Measurements from ENCODE around the gene CHL1.

The CHL1 gene

DNA sequence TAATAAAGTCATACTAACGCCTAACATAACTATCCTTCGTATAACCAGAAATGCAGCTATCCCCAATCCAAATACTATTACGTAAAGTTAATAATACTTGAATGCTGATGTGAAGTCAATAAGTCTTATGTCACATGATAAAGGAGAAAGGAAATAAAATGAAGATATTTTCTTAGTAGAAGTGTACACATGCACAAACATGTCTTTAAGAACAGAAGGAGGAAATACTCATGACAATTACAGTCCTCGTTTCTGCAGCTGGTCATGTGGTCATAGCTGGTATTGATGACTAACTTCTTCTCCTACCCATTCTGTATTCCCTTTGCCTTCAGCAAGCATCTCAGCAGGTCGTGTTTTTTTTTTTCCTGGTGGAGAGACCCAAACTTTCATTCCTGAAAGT, 244.3 kb downstream of the CHL1 start:
- Histone ChIP-seq H3K4me1 (ENCODE audit: control insufficient read depth, insufficient read depth, low read length) (no peaks in the 10 kb centered on the region), H3K4me3 (ENCODE audit: low read depth, low read length) (no peak overlapping the region), H3K27ac (ENCODE audit: low read depth, low read length) (no peak overlapping the region), H3K9ac (ENCODE audit: low read depth, low read length) (no peak overlapping the region), H3K36me3 (ENCODE audit: control insufficient read depth, insufficient read depth, low read length) (no peaks in the 10 kb centered on the region), H3K27me3 (ENCODE audit: control insufficient read depth, insufficient read depth, low read length) (no peaks in the 10 kb centered on the region), H3K9me3 (ENCODE audit: control insufficient read depth, insufficient read depth, low read length) (no peaks in the 10 kb centered on the region)

DNA sequence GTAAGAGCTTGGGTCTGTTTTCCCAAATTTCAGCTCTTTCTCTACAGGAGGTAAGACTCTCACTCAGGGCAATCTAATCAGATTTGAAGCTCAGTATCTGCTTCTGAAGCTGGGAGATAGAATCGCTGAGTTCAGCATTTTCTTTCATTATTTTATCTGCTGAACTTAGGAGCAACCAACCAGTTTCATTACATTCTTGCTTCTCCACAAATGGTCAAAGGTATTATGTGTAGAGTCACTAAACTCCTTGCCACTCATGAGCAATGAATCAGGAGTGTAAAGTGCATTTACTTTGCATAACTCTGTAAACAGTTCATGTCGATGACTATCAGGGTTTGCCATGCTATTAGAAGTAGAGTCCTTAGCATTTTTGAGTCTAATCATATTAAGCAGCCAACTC, 249.4 kb downstream of the CHL1 start:
- no peaks in the 10 kb centered on the region for H3K36me3 ChIP-seq (ENCODE audit: control insufficient read depth, insufficient read depth, low read length)
- no peak overlapping the region for H3K4me3 ChIP-seq (ENCODE audit: low read depth, low read length)
- H3K27me3 ChIP-seq (ENCODE audit: control insufficient read depth, insufficient read depth, low read length) = no peaks in the 10 kb centered on the region
- H3K9ac ChIP-seq (ENCODE audit: low read depth, low read length) = no peak overlapping the region
- H3K9me3 ChIP-seq (ENCODE audit: control insufficient read depth, insufficient read depth, low read length) = no peaks in the 10 kb centered on the region
- H3K27ac ChIP-seq (ENCODE audit: low read depth, low read length) = no peak overlapping the region
- peaks cover 9% of the 10 kb centered on the region for H3K4me1 ChIP-seq (ENCODE audit: control insufficient read depth, insufficient read depth, low read length)

DNA sequence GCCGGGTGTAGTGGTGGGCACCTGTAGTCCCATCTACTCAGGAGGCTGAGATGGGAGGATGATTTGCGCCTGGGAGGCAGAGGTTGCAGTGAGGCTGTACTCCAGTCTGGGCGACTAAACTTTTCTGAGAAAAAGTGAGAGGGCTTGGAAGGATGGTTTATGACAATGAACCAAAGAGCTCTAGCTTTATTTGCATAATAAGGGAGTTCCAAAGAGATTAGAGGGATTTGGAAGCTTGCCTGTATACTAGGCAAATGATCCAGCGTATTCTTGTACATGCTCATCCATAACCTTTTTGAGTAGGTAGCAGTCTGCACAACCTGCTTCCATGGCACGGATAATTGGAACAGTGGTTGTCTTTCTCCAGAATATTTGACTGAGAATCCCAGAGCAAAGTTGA, 251.1 kb downstream of the CHL1 start:
- Histone ChIP-seq H3K9me3 (ENCODE audit: control insufficient read depth, insufficient read depth, low read length) (no peaks in the 10 kb centered on the region), H3K9ac (ENCODE audit: low read depth, low read length) (no peak overlapping the region), H3K27me3 (ENCODE audit: control insufficient read depth, insufficient read depth, low read length) (no peaks in the 10 kb centered on the region), H3K4me1 (ENCODE audit: control insufficient read depth, insufficient read depth, low read length) (peaks cover 15% of the 10 kb centered on the region), H3K27ac (ENCODE audit: low read depth, low read length) (no peak overlapping the region), H3K4me3 (ENCODE audit: low read depth, low read length) (no peak overlapping the region), H3K36me3 (ENCODE audit: control insufficient read depth, insufficient read depth, low read length) (no peaks in the 10 kb centered on the region)

DNA sequence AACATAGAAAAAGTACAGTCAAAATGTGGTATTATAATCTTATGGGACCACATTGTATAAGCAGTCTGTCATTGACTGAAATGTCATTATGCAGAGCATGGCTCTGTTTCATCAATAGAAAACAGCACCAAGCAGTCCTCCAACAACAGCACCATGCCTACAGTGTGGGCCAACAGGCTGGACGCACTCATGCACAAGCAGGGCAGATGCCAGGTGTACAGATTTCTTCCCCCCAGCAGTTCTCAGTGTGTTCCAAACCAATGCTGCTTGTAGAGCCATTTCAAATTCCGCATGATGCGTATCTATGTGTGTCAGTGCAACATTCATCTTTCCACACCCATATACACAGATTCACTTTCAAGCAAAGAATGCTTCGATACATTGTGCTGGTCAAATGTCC, 253.1 kb downstream of the CHL1 start:
- Histone ChIP-seq H3K4me3 (ENCODE audit: low read depth, low read length) (no peak overlapping the region), H3K4me1 (ENCODE audit: control insufficient read depth, insufficient read depth, low read length) (peaks cover 15% of the 10 kb centered on the region), H3K9me3 (ENCODE audit: control insufficient read depth, insufficient read depth, low read length) (no peaks in the 10 kb centered on the region), H3K9ac (ENCODE audit: low read depth, low read length) (no peak overlapping the region), H3K36me3 (ENCODE audit: control insufficient read depth, insufficient read depth, low read length) (no peaks in the 10 kb centered on the region), H3K27ac (ENCODE audit: low read depth, low read length) (no peak overlapping the region), H3K27me3 (ENCODE audit: control insufficient read depth, insufficient read depth, low read length) (no peaks in the 10 kb centered on the region)

DNA sequence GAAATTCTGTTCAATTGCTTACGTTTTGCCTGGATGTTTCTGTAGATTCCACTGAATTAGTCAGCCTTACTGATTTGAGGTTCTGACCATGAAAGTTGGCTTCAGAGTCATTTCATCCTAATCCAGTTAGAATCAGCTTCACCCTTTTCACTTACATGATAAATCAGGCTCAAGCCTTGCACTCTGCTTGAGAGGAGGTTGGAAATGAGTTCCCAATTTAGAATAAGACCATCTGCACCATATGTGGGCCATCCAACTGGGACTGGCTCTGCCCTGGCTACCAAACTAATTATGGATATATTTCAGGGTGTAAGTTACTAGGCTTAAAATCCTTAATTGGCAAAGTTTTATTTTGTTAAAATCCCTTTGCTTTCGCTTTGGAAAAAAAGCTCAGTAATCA, 255.7 kb downstream of the CHL1 start:
- Histone ChIP-seq H3K9me3 (ENCODE audit: control insufficient read depth, insufficient read depth, low read length) (no peaks in the 10 kb centered on the region), H3K9ac (ENCODE audit: low read depth, low read length) (no peak overlapping the region), H3K4me1 (ENCODE audit: control insufficient read depth, insufficient read depth, low read length) (peaks cover 23% of the 10 kb centered on the region), H3K4me3 (ENCODE audit: low read depth, low read length) (no peak overlapping the region), H3K36me3 (ENCODE audit: control insufficient read depth, insufficient read depth, low read length) (no peaks in the 10 kb centered on the region), H3K27me3 (ENCODE audit: control insufficient read depth, insufficient read depth, low read length) (no peaks in the 10 kb centered on the region), H3K27ac (ENCODE audit: low read depth, low read length) (no peak overlapping the region)

DNA sequence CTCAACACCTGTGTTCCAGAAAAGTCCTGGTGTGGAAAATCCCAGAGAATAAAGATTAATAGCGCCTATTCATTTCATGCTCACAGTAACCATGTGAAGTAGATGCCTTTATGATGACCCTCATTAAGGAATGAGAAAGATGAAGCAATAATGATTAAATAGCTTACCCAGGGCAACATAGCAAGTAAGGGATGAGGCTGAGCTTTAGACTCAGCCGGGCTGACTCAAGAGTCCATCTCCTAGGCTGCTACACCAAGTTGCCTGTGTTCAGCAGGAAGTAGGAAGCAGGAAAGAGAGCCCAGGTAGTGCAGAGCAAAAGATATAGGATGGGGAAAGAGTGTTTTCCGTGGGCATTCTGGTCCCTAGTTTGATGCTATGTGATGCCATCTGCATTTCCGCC, 256.5 kb downstream of the CHL1 start:
- H3K9ac ChIP-seq (ENCODE audit: low read depth, low read length) = no peak overlapping the region
- H3K4me3 ChIP-seq (ENCODE audit: low read depth, low read length) = no peak overlapping the region
- H3K27ac ChIP-seq (ENCODE audit: low read depth, low read length) = no peak overlapping the region
- H3K9me3 ChIP-seq (ENCODE audit: control insufficient read depth, insufficient read depth, low read length) = no peaks in the 10 kb centered on the region
- peaks cover 23% of the 10 kb centered on the region for H3K4me1 ChIP-seq (ENCODE audit: control insufficient read depth, insufficient read depth, low read length)
- H3K36me3 ChIP-seq (ENCODE audit: control insufficient read depth, insufficient read depth, low read length) = no peaks in the 10 kb centered on the region
- no peaks in the 10 kb centered on the region for H3K27me3 ChIP-seq (ENCODE audit: control insufficient read depth, insufficient read depth, low read length)

DNA sequence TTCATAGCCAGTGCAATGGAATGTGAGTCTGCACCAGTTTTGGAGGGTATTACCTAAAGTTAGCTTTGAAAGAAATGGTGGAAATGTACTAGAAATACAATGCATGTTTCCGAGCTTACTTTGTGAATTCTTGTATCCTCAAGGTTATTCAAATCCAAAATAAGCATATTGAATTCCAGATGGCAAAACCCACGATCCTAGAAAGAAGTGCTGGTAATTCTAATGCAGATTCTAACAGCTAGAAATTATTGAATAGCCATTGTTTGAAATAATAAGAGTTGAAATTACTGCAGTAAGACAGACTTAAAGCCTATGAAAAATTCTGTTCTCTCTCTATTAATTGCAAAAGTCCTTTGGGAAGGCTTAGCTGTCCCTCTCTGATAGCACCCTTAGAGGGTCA, 258.4 kb downstream of the CHL1 start:
- Histone ChIP-seq H3K36me3 (ENCODE audit: control insufficient read depth, insufficient read depth, low read length) (no peaks in the 10 kb centered on the region), H3K9me3 (ENCODE audit: control insufficient read depth, insufficient read depth, low read length) (no peaks in the 10 kb centered on the region), H3K27ac (ENCODE audit: low read depth, low read length) (no peak overlapping the region), H3K9ac (ENCODE audit: low read depth, low read length) (no peak overlapping the region), H3K4me1 (ENCODE audit: control insufficient read depth, insufficient read depth, low read length) (peaks cover 40% of the 10 kb centered on the region), H3K4me3 (ENCODE audit: low read depth, low read length) (no peak overlapping the region), H3K27me3 (ENCODE audit: control insufficient read depth, insufficient read depth, low read length) (no peaks in the 10 kb centered on the region)

DNA sequence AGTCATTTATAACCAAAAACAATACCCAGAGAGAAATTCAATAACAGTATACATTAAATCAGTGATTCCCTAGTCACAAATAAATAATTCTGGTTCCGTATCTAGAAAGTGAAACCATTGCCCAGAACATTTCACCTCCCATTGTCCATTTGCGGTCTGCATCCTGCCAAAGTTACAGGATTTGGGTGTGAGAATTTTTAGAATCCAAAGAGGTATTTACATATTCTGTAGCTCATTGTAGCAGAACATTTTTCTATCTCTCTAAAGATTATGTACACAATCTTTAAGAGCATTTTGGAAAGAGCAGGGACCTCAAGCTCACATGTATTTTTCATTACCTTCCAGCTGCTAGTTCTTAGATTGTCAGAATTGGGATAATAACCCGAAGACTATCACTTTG, 261.6 kb downstream of the CHL1 start:
- no peak overlapping the region for H3K4me3 ChIP-seq (ENCODE audit: low read depth, low read length)
- peaks cover 25% of the 10 kb centered on the region for H3K4me1 ChIP-seq (ENCODE audit: control insufficient read depth, insufficient read depth, low read length)
- H3K9me3 ChIP-seq (ENCODE audit: control insufficient read depth, insufficient read depth, low read length) = no peaks in the 10 kb centered on the region
- H3K27me3 ChIP-seq (ENCODE audit: control insufficient read depth, insufficient read depth, low read length) = no peaks in the 10 kb centered on the region
- no peaks in the 10 kb centered on the region for H3K36me3 ChIP-seq (ENCODE audit: control insufficient read depth, insufficient read depth, low read length)
- H3K9ac ChIP-seq (ENCODE audit: low read depth, low read length) = no peak overlapping the region
- H3K27ac ChIP-seq (ENCODE audit: low read depth, low read length) = no peak overlapping the region

DNA sequence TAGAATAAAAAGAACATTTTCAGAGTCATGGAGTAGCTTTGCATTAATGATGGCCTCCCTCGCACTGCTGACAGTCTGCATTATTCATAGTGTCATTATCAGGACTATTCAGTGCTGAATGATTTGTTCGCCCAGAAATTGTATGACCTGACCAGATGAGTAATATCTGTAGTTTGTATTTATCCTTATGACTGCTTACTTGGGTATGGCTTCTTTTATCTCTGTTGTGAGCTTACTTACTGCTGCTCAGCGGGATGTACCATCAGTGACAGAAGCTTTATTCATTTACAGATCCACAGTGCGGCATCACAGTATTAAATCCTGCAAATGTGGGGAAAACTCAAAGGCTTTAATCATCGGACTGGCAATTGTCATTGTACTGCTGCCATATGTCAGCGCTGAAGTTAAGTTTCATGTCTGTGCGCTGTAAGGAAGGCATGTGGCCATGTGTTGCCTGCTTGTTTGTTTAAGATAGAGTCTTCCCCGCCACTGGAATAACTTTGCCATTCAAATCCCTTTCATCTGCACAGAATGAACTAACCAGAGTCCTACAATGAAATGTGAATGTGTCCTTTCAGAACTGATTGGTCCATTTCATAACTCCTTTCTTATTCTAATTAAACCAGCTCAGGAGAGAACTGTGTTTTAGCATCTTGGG, 262.2 kb downstream of the CHL1 start:
- Histone ChIP-seq H3K4me1 (ENCODE audit: control insufficient read depth, insufficient read depth, low read length) (peaks cover 25% of the 10 kb centered on the region), H3K4me3 (ENCODE audit: low read depth, low read length) (no peak overlapping the region), H3K27me3 (ENCODE audit: control insufficient read depth, insufficient read depth, low read length) (no peaks in the 10 kb centered on the region), H3K9me3 (ENCODE audit: control insufficient read depth, insufficient read depth, low read length) (no peaks in the 10 kb centered on the region), H3K27ac (ENCODE audit: low read depth, low read length) (no peak overlapping the region), H3K36me3 (ENCODE audit: control insufficient read depth, insufficient read depth, low read length) (no peaks in the 10 kb centered on the region), H3K9ac (ENCODE audit: low read depth, low read length) (no peak overlapping the region)
